Chondrocyte (in vitro differentiated cells): Measurements from ENCODE around the gene GBP2. TPM values are rescaled to one million over a fixed set of nuclear protein-coding genes. Genes with fewer than 3 reads are reported as not detected.

ENCODE experiments used
- DNase-seq: peaks from one replicate; pipeline ENCODE4 v3.0.0; 2021; ENCODE audit warnings: mixed read lengths, low spot score
- H3K27ac Mint-ChIP-seq: one replicate; pipeline ENCODE4 v1.8.0; 2021; ENCODE audit warnings: mild to moderate bottlenecking, moderate library complexity, mixed read lengths; ENCODE audit not compliant: unreplicated experiment
- H3K27me3 Mint-ChIP-seq: 2 replicates; pipeline ENCODE4 v1.8.0; 2021; ENCODE audit warnings: low read depth, mixed read lengths
- H3K36me3 Mint-ChIP-seq: 2 replicates; pipeline ENCODE4 v1.8.0; 2021; ENCODE audit warnings: low read depth, mixed read lengths
- H3K4me1 Mint-ChIP-seq: 2 replicates; pipeline ENCODE4 v1.8.0; 2021; ENCODE audit warnings: low read depth, mild to moderate bottlenecking, mixed read lengths
- H3K4me3 Mint-ChIP-seq: one replicate; pipeline ENCODE4 v1.8.0; 2021; ENCODE audit warnings: mild to moderate bottlenecking, moderate library complexity, mixed read lengths; ENCODE audit not compliant: unreplicated experiment
- H3K9me3 Mint-ChIP-seq: 2 replicates; pipeline ENCODE4 v1.8.0; 2021; ENCODE audit warnings: low read depth, mixed read lengths
- total RNA-seq: library from RNA; stranded (reverse); gene quantifications from 3 replicates; pipeline ENCODE4 v1.2.1, GENCODE V29; 2021
- TF ChIP-seq, protein P1 (sequence below): fragments of 200-600 bp; sonication (generic); IDR thresholded peaks from 2 replicates; pipeline ENCODE4 v1.5.0; 2021; ENCODE audit warnings: antibody characterized with exemption, mild to moderate bottlenecking, moderate library complexity

GBP2 gene
- total RNA-seq, 1 donor from 2014 or later = 0.42 TPM

DNA sequence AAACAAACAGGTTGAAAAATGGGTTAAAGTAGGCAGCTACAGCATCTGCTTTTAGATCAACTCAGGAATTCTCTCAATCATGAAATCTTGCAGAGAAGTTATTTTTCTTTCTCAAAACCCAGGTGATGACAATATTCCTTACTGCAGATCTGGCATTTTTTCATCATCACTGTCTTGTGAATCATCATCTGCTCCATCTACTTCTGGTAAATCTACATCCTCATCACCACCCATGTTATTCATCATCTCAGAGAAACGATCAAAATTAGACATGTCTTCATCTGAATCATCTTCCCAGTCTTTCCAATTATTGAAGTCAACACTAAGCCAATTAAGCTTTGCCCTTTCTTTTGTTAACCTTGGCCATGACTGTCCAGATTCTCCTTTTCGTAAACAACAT lies 21.8 kb downstream of the GBP2 start:
- Mint-ChIP-seq H3K4me1 (no peaks in the 10 kb centered on the region), H3K27me3 (peaks cover 13% of the 10 kb centered on the region), H3K4me3 (no peak overlapping the region), H3K9me3 (no peaks in the 10 kb centered on the region), H3K36me3 (no peaks in the 10 kb centered on the region), H3K27ac (no peak overlapping the region)
- no peak for DNase-seq
- TF ChIP-seq, protein P1, sequence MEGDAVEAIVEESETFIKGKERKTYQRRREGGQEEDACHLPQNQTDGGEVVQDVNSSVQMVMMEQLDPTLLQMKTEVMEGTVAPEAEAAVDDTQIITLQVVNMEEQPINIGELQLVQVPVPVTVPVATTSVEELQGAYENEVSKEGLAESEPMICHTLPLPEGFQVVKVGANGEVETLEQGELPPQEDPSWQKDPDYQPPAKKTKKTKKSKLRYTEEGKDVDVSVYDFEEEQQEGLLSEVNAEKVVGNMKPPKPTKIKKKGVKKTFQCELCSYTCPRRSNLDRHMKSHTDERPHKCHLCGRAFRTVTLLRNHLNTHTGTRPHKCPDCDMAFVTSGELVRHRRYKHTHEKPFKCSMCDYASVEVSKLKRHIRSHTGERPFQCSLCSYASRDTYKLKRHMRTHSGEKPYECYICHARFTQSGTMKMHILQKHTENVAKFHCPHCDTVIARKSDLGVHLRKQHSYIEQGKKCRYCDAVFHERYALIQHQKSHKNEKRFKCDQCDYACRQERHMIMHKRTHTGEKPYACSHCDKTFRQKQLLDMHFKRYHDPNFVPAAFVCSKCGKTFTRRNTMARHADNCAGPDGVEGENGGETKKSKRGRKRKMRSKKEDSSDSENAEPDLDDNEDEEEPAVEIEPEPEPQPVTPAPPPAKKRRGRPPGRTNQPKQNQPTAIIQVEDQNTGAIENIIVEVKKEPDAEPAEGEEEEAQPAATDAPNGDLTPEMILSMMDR = no peak

DNA sequence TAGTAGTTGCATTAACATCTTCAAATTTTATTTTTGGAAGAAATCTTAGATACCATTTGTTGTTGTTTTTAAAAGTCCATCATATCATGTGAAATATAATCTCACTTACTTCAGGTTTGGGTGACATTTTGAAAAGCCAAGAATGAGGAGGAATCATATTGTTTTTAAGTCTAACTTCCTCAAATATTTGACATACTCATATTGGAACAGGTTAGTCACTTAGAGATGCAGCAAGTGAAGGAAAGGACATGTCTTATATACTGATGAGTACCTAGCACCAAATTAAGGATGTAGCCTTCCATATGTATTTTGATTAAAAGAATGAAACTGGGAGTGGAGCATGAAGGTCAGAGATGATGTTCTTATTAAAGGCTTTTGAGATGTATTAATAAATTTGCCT lies 23.9 kb downstream of the GBP2 start:
- no peak for DNase-seq
- peaks cover 2% of the 10 kb centered on the region for H3K9me3 Mint-ChIP-seq

DNA sequence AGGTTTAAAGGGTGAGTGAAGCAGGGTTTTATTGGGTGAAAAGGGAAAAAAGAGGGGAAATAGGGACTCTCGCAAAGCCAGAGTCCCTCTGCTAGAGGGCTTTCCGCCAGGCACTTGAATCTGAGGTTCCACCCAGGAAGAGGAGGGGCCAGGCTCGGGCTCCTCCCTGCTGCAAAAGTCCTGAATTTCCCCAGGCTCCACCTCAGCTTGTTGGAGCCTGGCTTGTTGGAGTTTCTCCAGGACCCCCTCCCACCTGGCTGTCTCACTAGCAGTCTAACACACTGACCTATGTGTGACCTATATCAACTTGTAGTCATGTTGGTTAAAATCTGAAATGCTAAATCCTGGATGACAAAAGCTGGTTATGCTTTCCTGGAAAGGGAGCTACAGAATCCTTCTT lies 25.5 kb downstream of the GBP2 start:
- H3K4me1 Mint-ChIP-seq = no peaks in the 10 kb centered on the region
- H3K4me3 Mint-ChIP-seq = no peak overlapping the region
- H3K9me3 Mint-ChIP-seq = peaks cover 14% of the 10 kb centered on the region
- DNase-seq = no peak
- H3K27ac Mint-ChIP-seq = no peak overlapping the region
- TF ChIP-seq, protein P1 = no peak
- H3K27me3 Mint-ChIP-seq = peaks cover 12% of the 10 kb centered on the region
- H3K36me3 Mint-ChIP-seq = peaks cover 2% of the 10 kb centered on the region

More for the DNA sequence above, 23.9 kb downstream of the GBP2 start:
- Mint-ChIP-seq H3K27ac (no peak overlapping the region), H3K4me1 (no peaks in the 10 kb centered on the region), H3K27me3 (peaks cover 15% of the 10 kb centered on the region), H3K36me3 (no peaks in the 10 kb centered on the region), H3K4me3 (no peak overlapping the region)
- TF ChIP-seq, protein P1 = no peak

DNA sequence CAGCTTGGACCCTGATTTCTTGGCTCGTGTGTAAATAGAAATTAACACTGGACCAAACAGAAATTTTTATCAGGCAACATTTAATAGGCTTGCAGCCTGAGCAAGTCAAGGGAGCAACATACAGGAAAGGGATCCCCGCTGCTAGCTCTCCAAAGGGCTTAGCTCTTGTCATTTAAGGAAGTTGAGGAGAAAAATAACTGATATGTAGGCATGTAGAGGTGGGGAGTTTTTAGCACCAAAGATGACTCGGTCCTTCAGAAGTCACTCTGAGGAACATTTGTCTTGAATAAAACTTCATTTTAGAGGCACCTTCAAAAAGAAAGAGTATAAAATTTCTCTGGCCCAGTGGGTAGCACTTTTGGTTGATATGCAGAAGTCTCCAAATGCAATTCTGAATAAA lies 27.1 kb downstream of the GBP2 start:
- DNase-seq = no peak
- Mint-ChIP-seq H3K9me3 (peaks cover 14% of the 10 kb centered on the region), H3K27ac (no peak overlapping the region), H3K36me3 (peaks cover 2% of the 10 kb centered on the region), H3K4me1 (no peaks in the 10 kb centered on the region), H3K27me3 (peaks cover 7% of the 10 kb centered on the region), H3K4me3 (no peak overlapping the region)
- TF ChIP-seq, protein P1 = no peak

DNA sequence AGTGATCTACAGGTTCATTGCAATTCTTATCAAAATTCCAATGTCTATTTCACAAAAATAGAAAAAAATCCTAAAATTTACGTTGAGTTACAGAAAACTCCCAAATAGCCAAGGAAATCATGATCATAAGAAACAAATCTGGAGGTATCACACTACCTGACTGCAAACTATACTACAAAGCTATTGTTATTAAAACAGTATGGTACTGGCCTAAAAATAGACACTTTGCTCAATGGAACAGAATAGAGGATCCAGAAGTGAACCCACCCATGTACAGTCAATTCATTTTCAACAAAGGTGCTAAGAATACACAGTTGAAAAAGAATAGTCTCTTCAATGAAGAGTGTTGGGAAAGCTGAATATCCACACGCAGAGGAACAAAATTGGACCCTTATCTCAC lies 30.2 kb downstream of the GBP2 start:
- Mint-ChIP-seq H3K9me3 (peaks cover 14% of the 10 kb centered on the region), H3K36me3 (peaks cover 2% of the 10 kb centered on the region), H3K27ac (no peak overlapping the region), H3K4me1 (no peaks in the 10 kb centered on the region), H3K27me3 (peaks cover 5% of the 10 kb centered on the region), H3K4me3 (no peak overlapping the region)
- no peak for DNase-seq
- TF ChIP-seq, protein P1 = no peak
